DOHH2 (cell line): ENCODE data around the gene PRRC2B.

Experiments used
- H3F3A ChIP-seq: fragments of 200-600 bp; sonication (generic), shearing (Covaris generic); 2 replicates; pipeline ENCODE4 v1.6.0; 2016; ENCODE audit warnings: antibody characterized with exemption, mild to moderate bottlenecking; ENCODE audit not compliant: control insufficient read depth, insufficient read depth
- H3K27ac ChIP-seq: fragments of 200-600 bp; sonication (generic); 2 replicates; pipeline ENCODE4 v1.5.1; 2014; ENCODE audit warnings: low read depth, mild to moderate bottlenecking, low read length, moderate library complexity
- H3K27me3 ChIP-seq: fragments of 200-600 bp; sonication (generic); 2 replicates; pipeline ENCODE4 v1.6.1; 2014; ENCODE audit warnings: mild to moderate bottlenecking, low read length, mixed read lengths; ENCODE audit not compliant: control insufficient read depth
- H3K36me3 ChIP-seq: fragments of 200-600 bp; sonication (generic); 2 replicates; pipeline ENCODE4 v1.6.1; 2014; ENCODE audit warnings: mild to moderate bottlenecking, low read length, moderate library complexity, mixed read lengths; ENCODE audit not compliant: control insufficient read depth
- H3K4me1 ChIP-seq: fragments of 200-600 bp; sonication (generic); 2 replicates; pipeline ENCODE4 v1.6.1; 2014; ENCODE audit warnings: mild to moderate bottlenecking, low read length, mixed read lengths; ENCODE audit not compliant: control insufficient read depth
- H3K4me2 ChIP-seq: fragments of 200-600 bp; sonication (generic); 2 replicates; pipeline ENCODE4 v1.6.0; 2014; ENCODE audit warnings: mild to moderate bottlenecking, low read length, moderate library complexity
- H3K4me3 ChIP-seq: fragments of 200-600 bp; sonication (generic); 2 replicates; pipeline ENCODE4 v1.5.1; 2014; ENCODE audit warnings: mild to moderate bottlenecking, low read length, mixed read lengths
- H3K79me2 ChIP-seq: fragments of 200-600 bp; sonication (generic); 2 replicates; pipeline ENCODE4 v1.6.1; 2014; ENCODE audit warnings: mild to moderate bottlenecking, low read length, mixed read lengths; ENCODE audit not compliant: control insufficient read depth
- H3K9me2 ChIP-seq: fragments of 200-600 bp; sonication (generic); replicated peaks from 2 replicates; pipeline ENCODE4 v1.6.1; 2014; ENCODE audit warnings: mild to moderate bottlenecking, low read length, mixed read lengths; ENCODE audit not compliant: control insufficient read depth
- H3K9me3 ChIP-seq: fragments of 200-600 bp; sonication (generic); 2 replicates; pipeline ENCODE4 v1.6.1; 2014; ENCODE audit warnings: antibody characterized with exemption, low read length, mixed read lengths; ENCODE audit not compliant: control insufficient read depth, insufficient read depth
- H4K20me1 ChIP-seq: fragments of 200-600 bp; sonication (generic); 2 replicates; pipeline ENCODE4 v1.6.0; 2014; ENCODE audit warnings: low read depth, mild to moderate bottlenecking, antibody characterized with exemption, low read length, moderate library complexity; ENCODE audit not compliant: control insufficient read depth, insufficient read depth
- CTCF ChIP-seq: fragments of 200-600 bp; sonication (generic); IDR thresholded peaks from one replicate; pipeline ENCODE4 v1.5.1; 2014; ENCODE audit warnings: antibody characterized with exemption, mild to moderate bottlenecking, low read depth, low read length; ENCODE audit not compliant: poor library complexity, severe bottlenecking
- EZH2phosphoT487 ChIP-seq: fragments of 200-600 bp; sonication (generic); IDR thresholded peaks from 2 replicates; pipeline ENCODE4 v1.6.1; 2017; ENCODE audit warnings: borderline replicate concordance, mild to moderate bottlenecking, antibody characterized with exemption, low read length, moderate library complexity, mixed read lengths

PRRC2B gene

GRCh38 chr9:131485728-131486422 lies 92.0 kb downstream of the PRRC2B start:
- TF ChIP-seq EZH2phosphoT487 (no peak), CTCF (no peak)
- peaks cover 2% of the 10 kb centered on the region; the same call in 1 of the 2 replicates for H4K20me1 ChIP-seq
- no peaks in the 10 kb centered on the region for H3K79me2 ChIP-seq
- no peaks in the 10 kb centered on the region for H3F3A ChIP-seq
- no peak overlapping the region for H3K4me3 ChIP-seq
- H3K27me3 ChIP-seq: no peaks in the 10 kb centered on the region
- H3K36me3 ChIP-seq: peaks cover 97% of the 10 kb centered on the region
- H3K9me3 ChIP-seq: no peaks in the 10 kb centered on the region
- H3K4me2 ChIP-seq: no peak overlapping the region
- no peak overlapping the region for H3K27ac ChIP-seq
- no peaks in the 10 kb centered on the region for H3K4me1 ChIP-seq
- no peaks in the 10 kb centered on the region for H3K9me2 ChIP-seq

- H3K4me3 ChIP-seq: no peak overlapping the region
- no peaks in the 10 kb centered on the region for H3K9me2 ChIP-seq
- no peaks in the 10 kb centered on the region for H3K9me3 ChIP-seq
- peaks cover 99% of the 10 kb centered on the region for H3K36me3 ChIP-seq
- no peak for TF ChIP-seq EZH2phosphoT487
- TF ChIP-seq CTCF: no peak
- H3K4me1 ChIP-seq: no peaks in the 10 kb centered on the region
- no peak overlapping the region for H3K4me2 ChIP-seq
- H3K79me2 ChIP-seq: no peaks in the 10 kb centered on the region
- no peaks in the 10 kb centered on the region for H3K27me3 ChIP-seq
- no peak overlapping the region for H3K27ac ChIP-seq
- no peaks in the 10 kb centered on the region; the same call in 1 of the 2 replicates for H4K20me1 ChIP-seq
- no peaks in the 10 kb centered on the region for H3F3A ChIP-seq
Observed at GRCh38 chr9:131487001-131487400, 93.1 kb downstream of the PRRC2B start.

GRCh38 chr9:131487621-131488031 lies 93.7 kb downstream of the PRRC2B start:
- no peaks in the 10 kb centered on the region for H3K79me2 ChIP-seq
- no peaks in the 10 kb centered on the region for H3K9me3 ChIP-seq
- H3K27ac ChIP-seq: no peak overlapping the region
- H3F3A ChIP-seq: no peaks in the 10 kb centered on the region
- H3K36me3 ChIP-seq: peaks cover 99% of the 10 kb centered on the region
- H3K4me3 ChIP-seq: no peak overlapping the region
- TF ChIP-seq CTCF (no peak), EZH2phosphoT487 (no peak)
- no peak overlapping the region for H3K4me2 ChIP-seq
- H3K9me2 ChIP-seq: no peaks in the 10 kb centered on the region
- no peaks in the 10 kb centered on the region for H3K4me1 ChIP-seq
- H4K20me1 ChIP-seq: no peaks in the 10 kb centered on the region; the same call in 1 of the 2 replicates
- no peaks in the 10 kb centered on the region for H3K27me3 ChIP-seq

- Histone ChIP-seq H3K36me3 (peaks cover 99% of the 10 kb centered on the region), H3K9me3 (no peaks in the 10 kb centered on the region), H3K27ac (no peak overlapping the region), H4K20me1 (no peaks in the 10 kb centered on the region; the same call in 1 of the 2 replicates), H3K27me3 (no peaks in the 10 kb centered on the region), H3K4me2 (no peak overlapping the region), H3F3A (no peaks in the 10 kb centered on the region), H3K4me1 (no peaks in the 10 kb centered on the region), H3K9me2 (no peaks in the 10 kb centered on the region), H3K79me2 (no peaks in the 10 kb centered on the region), H3K4me3 (no peak overlapping the region)
- TF ChIP-seq EZH2phosphoT487 (no peak), CTCF (no peak)
Observed at GRCh38 chr9:131490514-131490913, 96.6 kb downstream of the PRRC2B start.
